Activated CD8-positive, alpha-beta memory T cell treated with anti-CD3 and anti-CD28 coated beads, Interleukin-2, amount 50 U/mL, for 24 hours (primary cell): ENCODE measurements around the gene TECPR1.

ENCODE experiments used
- DNase-seq: peaks from one replicate; pipeline ENCODE4 v3.0.0-alpha.2; 2020; ENCODE audit errors: extremely low read depth

Gene TECPR1

DNA sequence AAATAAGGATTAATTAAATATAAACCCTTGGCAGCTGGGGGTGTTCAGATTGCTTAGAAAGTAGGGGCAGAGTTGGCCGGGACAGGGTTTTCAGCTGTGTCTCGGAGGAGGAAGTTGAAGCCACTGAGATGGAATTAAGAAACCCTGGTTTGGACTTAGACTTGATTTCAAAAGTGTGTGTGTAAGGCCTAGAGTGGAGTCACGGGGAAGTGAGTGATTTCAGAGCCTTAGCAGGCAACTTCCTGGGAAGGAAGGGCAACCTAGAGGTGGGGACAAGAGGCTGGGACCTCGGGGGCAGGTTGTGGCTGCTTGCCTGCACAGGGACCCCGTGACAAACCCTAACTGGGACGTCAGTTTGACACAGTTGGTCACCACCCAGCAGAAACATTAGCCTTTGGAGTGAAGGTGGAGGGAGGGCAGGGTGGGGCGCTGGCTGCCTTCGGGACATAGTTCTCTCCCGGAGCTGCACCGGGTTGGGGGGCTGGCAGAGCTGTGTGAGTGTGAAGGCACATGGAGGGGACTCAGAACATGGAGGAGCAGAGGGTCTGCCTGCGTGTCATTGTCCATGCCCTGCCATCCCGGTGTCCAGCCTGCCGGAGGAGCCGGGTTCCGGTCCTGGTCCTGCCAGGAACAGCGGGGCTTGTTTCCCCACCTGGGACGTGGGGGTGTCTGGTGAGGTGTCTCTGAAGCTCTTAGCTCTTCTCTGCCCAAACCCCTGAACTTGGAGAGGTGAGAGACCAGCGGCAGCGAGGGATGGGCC is 31.3 kb upstream of the TECPR1 start:
- no peak for DNase-seq

DNA sequence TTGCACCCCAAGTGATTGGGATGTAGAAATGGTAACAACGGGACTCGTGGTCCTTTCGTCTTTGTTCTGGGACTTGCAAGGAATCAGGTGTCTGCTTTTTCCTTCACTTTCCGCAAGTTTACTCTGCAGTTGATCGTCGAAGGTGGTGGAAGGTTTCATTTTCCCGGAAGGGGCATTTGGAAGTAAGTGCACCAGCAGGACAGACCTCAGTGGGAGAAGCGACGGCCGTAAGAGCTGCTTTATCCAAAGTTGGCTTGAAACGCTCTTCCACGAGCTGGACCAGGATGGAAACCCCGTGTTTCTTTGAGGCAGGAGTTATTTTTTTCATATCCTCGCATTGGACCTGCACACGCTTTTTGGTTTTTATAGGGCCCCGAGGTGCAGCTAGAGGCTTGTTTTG is 30.7 kb upstream of the TECPR1 start:
- no peak for DNase-seq

DNA sequence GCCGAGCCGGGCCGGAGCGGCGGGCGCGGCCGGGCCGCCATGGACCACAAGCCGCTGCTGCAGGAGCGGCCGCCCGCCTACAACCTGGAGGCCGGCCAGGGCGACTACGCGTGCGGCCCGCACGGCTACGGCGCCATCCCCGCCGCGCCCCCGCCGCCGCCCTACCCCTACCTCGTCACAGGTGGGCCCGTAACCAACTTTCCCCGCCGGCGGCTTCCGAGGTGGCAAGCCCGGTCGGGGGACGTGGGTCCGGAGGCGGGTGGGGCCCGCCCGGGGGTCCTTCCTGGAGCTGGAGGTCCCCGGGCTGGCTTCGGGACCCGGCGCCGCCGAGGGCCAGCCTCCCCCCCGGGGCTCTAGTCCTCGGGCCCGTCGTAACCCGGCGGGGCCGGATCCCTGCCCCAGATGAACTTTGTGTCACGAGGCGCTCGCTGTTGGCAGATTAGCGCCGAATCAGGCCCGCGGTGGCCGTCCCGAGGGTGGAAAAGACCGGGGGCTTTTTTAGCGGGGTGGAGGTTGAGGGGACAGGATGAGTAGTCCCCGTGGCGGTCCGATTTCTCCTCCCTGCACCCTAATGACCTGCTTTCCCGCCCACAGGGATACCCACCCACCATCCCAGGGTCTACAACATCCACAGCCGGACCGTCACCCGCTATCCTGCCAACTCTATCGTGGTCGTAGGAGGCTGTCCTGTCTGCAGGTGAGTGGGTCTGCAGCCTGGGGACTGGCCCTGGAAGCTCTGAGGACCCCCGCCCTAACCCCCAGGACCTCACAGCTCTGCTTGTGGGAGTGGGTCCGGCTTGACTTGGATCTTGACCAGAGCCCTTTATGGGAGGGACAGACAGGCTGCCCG is 29.9 kb upstream of the TECPR1 start:
- DNase-seq = no peak

DNA sequence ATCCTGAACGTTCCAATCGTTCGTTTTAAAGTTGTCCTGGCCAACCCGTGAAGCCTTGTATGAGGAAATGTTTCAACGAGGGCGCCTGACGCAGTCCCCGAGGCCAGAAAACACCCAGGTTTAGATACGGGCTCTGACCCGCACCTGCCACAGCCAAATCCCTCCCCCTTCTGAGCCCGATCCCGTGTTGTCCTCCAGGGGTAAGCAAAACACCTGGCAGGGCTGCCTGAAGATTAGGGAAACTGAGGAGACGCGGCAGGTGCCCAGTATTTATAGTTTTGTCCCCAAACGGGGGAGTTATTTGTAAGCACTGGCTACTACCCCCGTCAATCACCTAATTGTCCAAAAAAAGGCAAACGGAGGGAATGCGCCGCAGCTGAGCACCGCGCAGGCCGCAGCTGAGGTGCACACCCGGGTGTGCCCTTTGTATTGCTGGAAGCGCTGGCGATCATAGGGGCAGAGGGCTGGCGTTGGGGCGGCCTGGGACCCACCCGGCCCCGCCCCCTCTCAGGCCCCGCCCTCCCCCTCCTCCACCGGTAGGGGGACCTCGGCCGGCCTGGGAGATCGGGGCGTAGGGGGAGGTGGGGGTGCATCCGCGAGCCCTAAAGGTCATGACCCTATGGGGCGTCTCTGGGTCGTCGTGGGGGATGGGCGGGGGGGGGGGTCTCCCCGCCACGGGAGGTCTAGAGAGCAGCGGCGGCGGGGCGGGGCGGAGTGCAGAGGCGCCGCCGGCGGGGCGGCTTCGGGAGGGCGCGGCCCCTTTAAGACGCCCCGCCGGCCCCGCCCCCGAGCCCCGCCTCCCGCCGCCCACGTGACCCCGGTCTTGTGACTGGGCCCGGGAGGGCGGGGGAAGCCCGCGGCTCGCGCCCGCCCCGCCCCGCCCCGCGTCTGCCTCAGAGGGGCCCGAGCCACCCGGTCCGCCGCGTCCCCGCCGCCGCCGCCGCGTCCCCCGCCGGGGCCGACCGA is 29.0 kb upstream of the TECPR1 start, which contains the start of gene BRI3:
TSS of gene BRI3 (plus strand) at position 896 of the 966 bp plus-strand sequence. CDS start 110 bp downstream, outside the sequence.
- peak; percentile 57 for DNase-seq

DNA sequence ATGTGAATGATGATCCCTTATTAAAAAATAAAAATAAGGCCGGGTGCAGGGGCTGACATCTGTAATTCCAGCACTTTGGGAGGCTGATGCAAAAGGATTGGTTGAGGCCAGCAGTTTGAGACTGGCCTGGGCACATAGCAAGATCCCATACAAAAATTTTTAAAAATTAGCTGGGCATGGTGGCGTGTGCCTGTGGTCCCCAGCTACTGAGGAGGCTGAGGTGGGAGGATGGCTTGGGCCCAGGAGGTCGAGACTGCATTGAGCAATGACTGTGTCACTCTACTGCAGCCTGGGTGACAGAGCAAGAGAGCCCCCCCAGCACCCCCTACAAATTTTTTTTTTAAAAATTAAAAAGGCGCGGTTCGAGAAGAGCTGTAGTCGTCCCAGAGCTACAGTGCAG is 28.3 kb upstream of the TECPR1 start:
- DNase-seq = no peak

DNA sequence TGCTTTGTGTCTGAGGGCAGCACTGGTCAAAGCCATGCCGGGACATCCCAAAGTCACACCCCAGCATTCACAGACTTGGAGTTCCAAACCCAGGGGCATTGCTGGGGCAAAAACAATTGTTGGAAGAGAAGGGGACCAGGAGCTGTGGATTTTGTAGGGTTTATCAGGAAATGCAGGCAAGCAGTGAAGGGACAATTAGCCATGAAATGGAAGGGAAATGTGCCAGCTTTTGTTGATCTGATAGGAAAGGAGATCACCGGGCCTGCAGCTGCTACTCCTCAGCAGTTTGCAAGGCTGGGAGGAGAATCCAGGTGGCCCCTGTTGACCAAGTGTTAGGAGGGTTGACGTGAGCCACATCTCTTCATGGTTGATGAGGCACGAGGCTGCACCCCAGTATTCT is 26.9 kb upstream of the TECPR1 start:
- DNase-seq = no peak

DNA sequence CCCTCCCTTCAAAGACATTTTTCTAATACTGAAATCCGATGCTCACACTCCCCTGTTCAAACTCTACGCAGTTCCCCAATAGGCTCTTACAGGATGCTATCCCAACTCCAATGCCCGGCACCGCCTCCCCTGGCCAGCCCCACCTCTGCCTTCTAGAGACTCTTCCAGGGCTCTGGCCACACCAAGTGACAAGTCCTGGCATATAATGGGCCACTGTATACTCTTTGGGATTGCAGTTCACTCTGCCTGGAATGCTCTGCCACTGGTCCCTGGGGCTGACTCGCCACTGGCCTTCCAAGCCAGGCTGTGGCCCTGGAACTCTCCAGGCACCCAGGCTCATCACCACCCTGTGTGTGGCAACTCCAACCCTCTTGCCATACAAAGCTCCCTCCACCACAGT is 26.4 kb upstream of the TECPR1 start:
- DNase-seq = no peak

DNA sequence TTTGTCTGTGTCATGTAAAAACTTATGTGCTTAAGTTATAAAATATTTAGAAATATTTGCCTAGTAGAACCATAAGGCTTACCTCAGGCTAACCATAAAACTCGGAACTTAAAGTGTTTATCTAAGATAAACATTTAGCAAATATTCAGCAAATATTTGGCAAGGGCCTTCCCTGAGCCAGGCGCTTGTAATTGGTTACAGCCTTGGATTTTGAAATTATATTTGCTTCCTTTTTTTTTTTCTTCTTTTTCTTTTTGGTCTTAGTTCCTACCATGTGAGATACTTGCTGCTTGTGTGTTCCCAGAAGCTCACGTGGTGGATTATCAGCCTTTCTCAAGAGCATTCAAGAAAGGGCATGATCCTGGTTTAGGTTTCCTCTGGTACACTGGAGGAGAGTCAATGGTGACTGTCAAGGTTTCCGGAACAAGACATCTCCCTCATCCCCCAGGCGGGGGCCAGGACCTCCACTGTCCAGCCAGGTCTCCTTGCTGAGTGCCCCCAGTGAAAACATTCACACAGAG is 24.3 kb upstream of the TECPR1 start:
- no peak for DNase-seq

DNA sequence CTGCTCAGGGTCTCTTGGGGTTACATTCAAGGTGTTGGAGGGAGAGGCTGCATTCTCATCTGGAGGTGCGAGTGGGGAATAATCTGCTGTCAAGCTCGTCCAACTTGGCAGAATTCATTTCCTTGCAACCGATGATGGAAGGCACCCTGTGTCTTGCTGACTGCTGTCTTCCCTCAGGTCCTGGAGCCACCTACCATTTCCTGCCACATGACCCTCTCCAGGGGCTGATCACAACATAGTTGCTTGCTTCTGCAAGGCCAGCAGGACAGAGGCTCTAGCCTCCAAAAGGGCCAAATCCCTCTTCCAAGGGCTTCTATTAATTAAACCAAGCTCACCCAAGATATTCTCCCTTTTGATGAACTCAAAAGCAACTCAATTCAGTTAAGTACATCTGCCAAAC is 15.3 kb upstream of the TECPR1 start:
- DNase-seq = no peak

DNA sequence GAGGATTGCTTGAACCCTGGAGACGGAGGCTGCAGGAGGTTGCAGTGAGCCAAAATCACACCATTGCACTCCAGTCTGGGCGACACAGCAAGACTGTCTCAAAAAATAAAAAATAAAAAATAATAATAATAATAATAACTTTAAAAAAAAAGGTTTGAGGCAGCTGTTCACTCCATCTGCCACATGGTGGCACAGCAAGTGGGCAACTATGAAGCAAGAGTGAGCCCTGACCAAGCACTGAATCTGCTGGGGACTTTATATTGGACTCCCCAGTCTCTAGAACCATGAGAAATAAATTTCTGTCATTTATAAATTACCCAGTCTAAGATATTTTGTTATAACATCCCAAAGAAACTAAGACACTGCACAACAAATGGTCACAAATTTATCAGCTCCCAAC is 14.8 kb upstream of the TECPR1 start:
- no peak for DNase-seq

DNA sequence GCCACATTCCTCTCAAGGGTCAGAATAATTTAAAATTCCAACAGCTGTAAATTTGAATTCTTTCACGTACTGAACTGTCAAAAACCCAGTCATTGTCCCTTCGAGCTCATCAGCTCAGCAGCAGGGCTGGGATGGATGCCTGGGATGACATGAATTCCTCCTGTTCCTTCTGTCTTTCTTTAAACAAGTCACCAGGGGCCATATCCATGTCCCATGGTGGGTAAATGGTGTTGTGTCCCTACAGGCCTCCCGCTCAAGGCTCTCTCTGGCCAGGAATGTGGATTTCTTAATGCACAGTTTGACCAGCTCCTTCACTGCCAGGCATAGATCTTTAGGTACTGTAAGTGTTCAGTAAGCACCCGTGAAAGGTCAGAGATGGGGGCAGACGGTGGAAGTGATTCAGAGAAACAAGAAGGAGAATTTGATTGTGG is 13.8 kb upstream of the TECPR1 start:
- no peak for DNase-seq

DNA sequence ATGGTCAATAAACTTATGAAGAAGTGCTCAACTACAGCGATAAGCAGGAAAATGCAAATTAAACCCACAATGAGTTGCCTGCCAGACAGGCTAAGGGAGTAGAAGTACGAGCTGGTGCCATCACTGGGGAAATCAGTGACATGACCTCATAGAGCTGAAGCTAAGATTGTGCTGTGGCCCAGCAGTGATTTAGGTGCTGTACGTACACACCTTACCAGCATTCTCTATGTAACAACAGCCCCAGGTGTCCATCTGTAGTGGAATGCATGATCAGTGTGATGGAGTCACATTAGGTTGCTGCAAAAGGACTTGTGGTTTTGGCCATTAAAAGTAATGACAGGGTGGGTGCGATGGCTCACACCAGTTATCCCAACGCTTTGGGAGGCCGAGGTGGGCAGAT is 5.7 kb upstream of the TECPR1 start:
- no peak for DNase-seq

DNA sequence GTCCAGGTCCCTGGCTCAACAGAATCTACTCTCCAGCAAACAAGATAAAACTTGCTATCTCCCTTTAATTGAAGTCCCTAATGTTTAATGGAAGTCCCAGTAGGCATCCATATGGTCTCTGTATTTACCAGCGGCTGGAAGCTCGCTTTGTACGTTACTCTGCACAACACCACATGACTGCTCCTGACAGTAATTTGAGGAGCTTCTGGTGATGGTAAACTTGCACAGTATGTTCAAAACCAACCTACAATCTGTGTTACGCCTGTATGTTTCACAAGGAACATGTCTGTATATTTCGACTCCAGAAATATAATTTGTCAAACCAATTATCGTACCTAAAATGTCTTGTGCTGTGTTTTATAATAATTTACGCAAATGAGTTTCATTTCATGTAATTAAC is 4.4 kb upstream of the TECPR1 start:
- no peak for DNase-seq

DNA sequence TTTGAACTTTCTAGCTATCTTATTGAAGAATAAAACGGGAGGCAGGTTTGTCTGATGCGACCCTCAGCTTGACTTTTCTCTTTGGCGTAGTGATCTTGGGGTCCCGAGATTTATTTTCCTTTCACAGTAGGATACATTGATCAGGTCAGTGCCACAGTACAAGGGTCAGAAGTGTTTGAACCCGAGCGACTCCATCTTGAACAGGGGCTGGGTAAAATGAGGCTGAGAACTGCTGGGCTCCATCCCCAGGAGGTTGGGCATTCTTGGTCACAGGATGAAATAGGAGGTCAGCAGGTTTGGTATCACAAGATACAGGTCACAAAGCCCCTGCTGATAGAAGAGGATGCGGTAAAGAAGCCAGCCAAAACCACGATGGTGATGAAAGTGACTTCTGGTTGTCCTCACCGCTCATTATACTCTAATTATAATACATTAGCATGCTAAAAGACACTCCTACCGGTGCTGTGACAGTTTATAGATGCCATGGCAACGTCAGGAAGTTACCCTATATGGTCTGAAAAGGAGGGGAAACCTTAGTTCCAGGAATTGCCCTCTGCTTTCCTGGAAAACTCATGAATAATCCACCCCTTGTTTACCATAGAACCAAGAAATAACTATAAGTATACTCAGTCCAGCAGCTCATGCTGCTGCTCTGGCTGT is 3.0 kb upstream of the TECPR1 start:
- DNase-seq = no peak

DNA sequence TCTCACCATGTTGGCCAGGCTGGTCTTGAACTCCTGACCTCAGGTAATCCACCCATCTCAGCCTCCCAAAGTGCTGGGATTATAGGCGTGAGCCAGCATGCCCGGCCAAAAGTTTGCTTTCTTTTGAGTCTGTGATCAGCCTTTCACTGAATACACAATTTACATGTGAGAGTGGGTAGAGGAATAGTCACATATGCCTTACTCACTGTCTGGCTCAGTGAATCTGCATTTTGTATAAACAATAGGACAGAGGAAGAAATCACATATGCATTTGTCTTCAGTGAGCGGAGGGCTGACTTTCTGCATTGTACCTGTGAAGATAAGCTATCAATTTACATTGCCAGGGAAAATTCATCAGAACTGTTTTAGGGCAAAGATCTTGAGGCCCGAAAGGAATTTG is 2.5 kb upstream of the TECPR1 start:
- DNase-seq = no peak

DNA sequence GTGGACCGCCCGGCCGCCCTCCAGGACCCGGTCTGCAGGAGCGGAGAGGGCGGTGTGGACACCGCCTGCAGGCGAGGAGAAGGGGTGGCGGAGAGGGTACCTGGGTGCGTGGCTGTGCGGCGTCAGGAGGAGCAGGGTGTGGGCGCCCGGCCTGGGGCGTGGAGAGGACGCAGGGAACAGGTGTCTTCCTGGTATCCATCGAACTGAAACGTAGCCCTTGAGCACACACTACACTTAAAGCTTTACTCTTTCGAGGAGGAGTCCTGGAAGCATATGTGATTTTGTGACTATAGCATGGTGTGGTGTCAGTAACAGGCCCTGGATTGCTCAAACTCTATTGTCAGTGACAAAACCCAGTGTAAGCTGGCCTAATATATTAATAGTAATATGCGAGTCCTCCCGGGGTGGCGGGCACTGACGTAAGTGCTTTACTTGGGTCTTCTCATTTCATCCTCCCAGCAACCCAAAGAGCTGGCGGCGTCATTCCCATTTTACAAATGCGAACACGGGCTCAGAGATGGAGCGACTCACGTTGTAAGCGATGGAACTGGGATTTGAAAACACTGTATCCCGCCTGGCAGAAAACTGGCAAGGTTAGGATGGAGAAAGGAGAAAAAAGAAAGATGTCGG is 508 bp upstream of the TECPR1 start:
- no peak for DNase-seq

DNA sequence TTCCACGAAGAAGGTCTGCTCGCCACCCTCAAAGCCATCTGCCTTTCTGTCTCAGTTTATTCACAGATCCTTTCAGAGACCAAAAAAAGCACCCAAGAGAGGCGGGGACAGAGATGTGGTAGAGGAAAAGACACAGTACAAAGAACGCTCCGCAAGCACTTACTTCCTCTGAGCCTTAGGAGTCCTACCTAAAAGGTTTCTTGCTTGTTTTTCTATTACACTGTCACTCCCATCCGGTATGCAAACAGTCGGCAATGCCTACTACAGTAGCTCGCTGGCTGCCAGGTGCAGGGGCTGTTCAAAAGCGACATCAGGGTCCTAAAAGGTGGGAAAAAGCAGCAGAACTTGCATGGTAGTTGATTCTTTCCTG is 816 bp downstream of the TECPR1 start:
- DNase-seq = no peak

DNA sequence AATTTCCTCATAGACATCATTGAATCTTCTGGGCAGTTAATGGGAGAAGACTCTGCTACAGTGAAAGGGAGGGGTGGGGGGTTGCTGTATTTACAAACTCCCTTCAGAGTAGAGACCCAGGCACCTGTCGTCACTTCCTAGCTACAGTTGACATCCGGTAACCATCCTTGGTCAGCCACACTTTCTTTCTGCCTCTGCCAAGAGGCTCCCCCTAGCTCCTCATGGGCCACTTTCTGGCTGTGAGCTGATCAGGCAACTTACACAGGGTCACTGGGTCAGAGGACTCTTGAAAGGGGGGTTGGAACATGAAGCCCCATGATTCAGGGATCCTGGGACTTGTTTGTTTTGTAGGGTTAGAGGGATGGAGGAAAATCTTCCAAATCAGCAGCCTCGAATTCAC is 1.2 kb downstream of the TECPR1 start:
- no peak for DNase-seq

DNA sequence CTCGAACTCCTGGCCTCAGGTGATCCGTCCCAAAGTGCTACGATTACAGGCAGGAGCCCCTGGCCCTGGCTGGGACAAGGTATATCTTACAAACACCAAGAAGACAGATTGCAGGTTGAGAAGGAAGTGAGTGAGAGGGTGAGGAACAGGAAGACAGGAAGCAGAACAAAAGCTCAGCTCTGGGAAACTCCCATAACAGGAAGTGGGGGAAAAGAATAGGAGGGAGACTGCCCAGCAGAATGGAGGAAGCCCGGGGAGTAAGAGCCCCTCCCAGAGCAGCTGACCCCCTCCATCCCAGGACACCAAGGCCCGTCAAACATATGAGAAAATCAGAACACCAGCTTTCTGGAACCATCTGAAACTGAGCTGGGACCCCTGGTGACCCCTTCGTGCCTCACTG is 2.9 kb downstream of the TECPR1 start:
- DNase-seq = no peak

DNA sequence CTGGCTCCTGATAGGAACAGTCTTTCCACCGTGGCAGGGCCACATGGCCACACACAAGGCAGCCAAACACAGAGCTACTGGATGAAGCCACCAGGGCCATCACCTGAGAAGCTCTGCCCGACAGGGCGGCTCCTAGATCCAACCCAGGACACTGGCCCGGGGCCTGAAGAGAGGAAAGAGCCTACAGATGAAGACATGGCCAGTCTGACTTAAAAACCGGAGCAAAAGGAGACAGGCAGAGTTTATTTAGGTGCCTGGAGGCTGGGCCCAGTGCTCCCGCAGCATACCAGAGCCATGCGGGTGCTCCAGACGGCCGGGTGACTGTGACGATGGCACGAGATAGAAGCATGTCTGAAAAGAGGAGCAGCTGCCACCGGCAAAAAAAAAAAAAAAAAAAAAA is 3.9 kb downstream of the TECPR1 start:
- DNase-seq = no peak

DNA sequence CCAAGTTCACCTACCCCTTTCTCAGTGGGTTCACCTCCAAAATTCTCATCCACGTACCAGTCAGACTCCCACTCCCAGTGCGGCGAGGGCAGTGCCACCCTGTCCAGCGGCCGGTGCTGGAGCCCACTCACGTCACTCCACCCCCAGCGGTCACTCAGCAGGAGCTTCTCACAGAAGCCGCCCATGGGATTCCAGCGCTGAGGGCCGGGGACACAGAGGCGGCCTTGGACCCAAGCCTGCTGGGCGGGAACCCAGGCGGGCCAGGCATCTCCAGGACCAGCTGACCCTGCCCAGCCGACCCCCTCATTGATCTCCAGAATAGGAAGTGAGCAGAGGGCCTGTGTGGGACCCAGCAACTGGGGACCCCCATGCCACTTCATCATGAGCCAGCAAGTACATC is 7.2 kb downstream of the TECPR1 start:
- DNase-seq = no peak
